Right atrium auricular region (tissue), 2 donors: ENCODE measurements around the gene ACOX1. TPM values are rescaled to one million over a fixed set of nuclear protein-coding genes. Genes with fewer than 3 reads are reported as not detected.

Experiments used
- DNase-seq: peaks from one replicate; pipeline ENCODE4 v3.0.0-alpha.2; 2019; ENCODE audit warnings: low spot score
- H3K27ac ChIP-seq, 2 donors: fragments of 200-600 bp; sonication (generic); 1 replicate in 1 of 2; 2 replicates in 1 of 2; pipeline ENCODE4 v1.5.1; 2016 to 2019
- H3K27me3 ChIP-seq, 2 donors: fragments of 200-600 bp; sonication (generic); one replicate each; pipeline versions ENCODE4 v1.5.1 to v1.6.0; 2017 to 2019
- H3K36me3 ChIP-seq: fragments of 200-600 bp; sonication (generic); one replicate; pipeline ENCODE4 v1.5.1; 2016
- H3K4me1 ChIP-seq, 2 donors: fragments of 200-600 bp; sonication (generic); one replicate each; pipeline versions ENCODE4 v1.5.1 to v1.6.0; 2017 to 2019
- H3K4me3 ChIP-seq, 2 donors: fragments of 200-600 bp; sonication (generic); 1 replicate in 1 of 2; 2 replicates in 1 of 2; pipeline ENCODE4 v1.5.1; 2017 to 2019; ENCODE audit warnings: mild to moderate bottlenecking in 1 of 2, moderate library complexity in 1 of 2
- H3K9me3 ChIP-seq, 2 donors: fragments of 200-600 bp; sonication (generic); one replicate each; pipeline ENCODE4 v1.5.1; 2019
- CTCF ChIP-seq, 2 donors: fragments of 200-600 bp; sonication (generic); IDR thresholded peaks; one replicate each; pipeline ENCODE4 v1.5.1; 2019; ENCODE audit warnings: antibody characterized with exemption in 2 of 2
- total RNA-seq, 2 donors: library from RNA; depleted of rRNA; stranded (reverse); fragments of >200 nt; gene quantifications; one replicate each; pipeline ENCODE4 v1.1.0, GENCODE V29; 2016

Gene ACOX1
- total RNA-seq, 2 donors from 2014 or later, result 49.6 to 67.4 TPM

- peak; percentile 63 for DNase-seq
- Histone ChIP-seq H3K4me1 (peaks cover 0 to 29% of the 10 kb centered on the region in 2 donors), H3K4me3 (no peak overlapping the region), H3K27me3 (no peaks in the 10 kb centered on the region), H3K9me3 (no peaks in the 10 kb centered on the region), H3K36me3 (no peaks in the 10 kb centered on the region), H3K27ac (no peak overlapping the region)
- TF ChIP-seq CTCF (IDR thresholded peaks at IDR 0.05), result no peak
These were observed 4.7 kb upstream of the ACOX1 start for GRCh38 chr17:75983501-75984181.

GRCh38 chr17:75981019-75981615 lies 2.2 kb upstream of the ACOX1 start:
- H3K27ac ChIP-seq, result peak overlapping the region in 1 of 2 donors; percentile 97
- peaks cover 0 to 53% of the 10 kb centered on the region in 2 donors for H3K4me1 ChIP-seq
- no peak for DNase-seq
- no peaks in the 10 kb centered on the region for H3K9me3 ChIP-seq
- H3K4me3 ChIP-seq, result no peak overlapping the region
- H3K27me3 ChIP-seq, result no peaks in the 10 kb centered on the region
- H3K36me3 ChIP-seq, result no peaks in the 10 kb centered on the region
- no peak for TF ChIP-seq CTCF (IDR thresholded peaks at IDR 0.05)

- Histone ChIP-seq H3K27me3 (no peaks in the 10 kb centered on the region), H3K36me3 (no peaks in the 10 kb centered on the region), H3K4me1 (peaks cover 0 to 55% of the 10 kb centered on the region in 2 donors), H3K9me3 (no peaks in the 10 kb centered on the region), H3K27ac (peak overlapping the region; percentile 97 to 98), H3K4me3 (peak overlapping the region; percentile 79 to 87)
- no peak for DNase-seq
- no peak for TF ChIP-seq CTCF (IDR thresholded peaks at IDR 0.05)
These were observed 1.4 kb upstream of the ACOX1 start for GRCh38 chr17:75980188-75981018.

DNA sequence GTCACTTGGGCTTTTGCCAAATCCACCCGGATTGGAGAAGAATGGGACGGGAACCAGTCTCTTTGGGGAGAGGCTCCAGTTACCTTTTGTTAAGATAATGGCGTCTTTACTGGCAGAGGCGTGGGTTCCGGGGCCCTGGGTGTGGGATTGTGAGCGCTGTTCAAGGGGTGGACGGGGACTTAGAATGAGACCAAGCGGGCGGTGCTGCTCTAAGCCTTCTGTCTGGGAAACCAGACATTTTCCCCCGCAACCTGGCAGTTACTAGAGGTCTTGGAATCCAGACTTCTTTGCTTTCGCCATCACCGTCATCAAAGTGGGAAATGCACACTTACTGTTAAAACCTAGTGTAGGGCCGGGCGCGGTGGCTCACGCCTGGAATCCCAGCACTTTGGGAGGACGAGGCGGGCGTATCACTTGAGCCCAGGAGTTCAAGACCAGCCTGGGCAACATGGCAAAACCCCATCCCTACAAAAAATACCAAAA lies 780 bp upstream of the ACOX1 start:
- H3K9me3 ChIP-seq, result no peaks in the 10 kb centered on the region
- no peaks in the 10 kb centered on the region for H3K27me3 ChIP-seq
- peaks cover 0 to 55% of the 10 kb centered on the region in 2 donors for H3K4me1 ChIP-seq
- peak overlapping the region; percentile 79 to 87 for H3K4me3 ChIP-seq
- DNase-seq, result peak; percentile 75
- no peak for TF ChIP-seq CTCF (IDR thresholded peaks at IDR 0.05)
- H3K27ac ChIP-seq, result peak overlapping the region; percentile 97 to 98
- H3K36me3 ChIP-seq, result no peaks in the 10 kb centered on the region

DNA sequence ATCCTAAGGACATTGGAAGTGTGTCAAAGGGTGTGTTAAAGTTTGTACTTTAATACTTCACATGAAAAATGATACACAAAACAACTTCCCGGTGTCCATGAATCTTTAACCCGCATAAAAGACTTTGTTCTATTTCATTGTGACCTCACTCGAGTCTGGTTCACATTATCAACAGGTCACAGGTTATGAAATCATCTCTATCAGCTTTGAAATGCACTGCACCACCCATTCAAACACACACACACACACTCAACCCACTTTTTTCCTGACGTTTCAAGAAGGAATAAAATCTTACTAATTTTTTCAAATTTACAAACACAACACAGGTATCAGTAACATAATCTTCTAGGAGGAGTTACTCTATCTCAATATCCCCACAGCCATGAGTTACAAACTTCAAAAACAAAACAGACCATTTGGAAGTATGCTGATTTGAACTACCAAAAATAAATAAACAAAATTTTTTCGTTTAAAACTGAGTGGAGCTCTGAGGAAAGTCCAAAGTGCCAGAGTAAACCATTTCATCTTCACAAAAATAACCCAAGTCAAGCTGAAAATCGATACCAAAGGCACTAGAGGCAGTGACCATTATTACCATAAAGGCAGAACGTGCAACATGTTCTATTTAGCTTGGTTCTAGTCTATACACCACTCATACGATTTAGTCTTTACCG lies 2.7 kb downstream of the ACOX1 start:
- peak overlapping the region in 1 of 2 donors; percentile 45 for H3K27ac ChIP-seq
- H3K4me1 ChIP-seq, result peaks cover 0 to 42% of the 10 kb centered on the region in 2 donors
- peaks cover 7% of the 10 kb centered on the region for H3K36me3 ChIP-seq
- no peak overlapping the region for H3K4me3 ChIP-seq
- H3K27me3 ChIP-seq, result no peaks in the 10 kb centered on the region
- no peak for DNase-seq
- no peaks in the 10 kb centered on the region for H3K9me3 ChIP-seq
- no peak for TF ChIP-seq CTCF (IDR thresholded peaks at IDR 0.05)
